Measurements from ENCODE around the gene UTP18.
"Not testable (repeated sequence)": the region's sequence is repeated elsewhere in the genome, so short reads cannot be mapped to it uniquely, and the experiment has no call there.

DNA sequence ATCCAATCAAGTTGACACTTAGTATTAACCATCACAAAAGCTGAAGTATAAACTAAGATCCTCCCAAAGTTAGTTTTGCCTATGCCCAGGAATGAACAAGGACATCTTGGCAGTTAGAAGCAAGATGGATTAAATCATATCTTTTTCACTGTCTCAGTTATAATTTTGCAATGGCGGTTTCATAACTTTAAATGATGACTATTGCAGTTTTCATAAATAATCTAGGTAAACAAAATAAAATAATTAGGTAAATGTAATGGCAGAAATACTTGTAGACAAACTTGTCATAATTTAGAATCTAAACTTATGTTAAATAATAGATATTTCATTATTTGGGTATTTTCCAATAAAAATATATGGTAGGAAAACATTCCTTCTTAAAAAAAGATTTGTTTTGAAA, 51.7 kb downstream of the UTP18 start:
- TF ChIP-seq ZNF138 (CRISPR knock-in tag; conservative IDR thresholded peaks at IDR 0.05); JUN (CRISPR knock-in tag; IDR thresholded peaks at IDR 0.05); CBFB (CRISPR knock-in tag; IDR thresholded peaks at IDR 0.05; ENCODE audit: low read depth); TCF7 (CRISPR knock-in tag; IDR thresholded peaks at IDR 0.05; ENCODE audit: low read depth); GABPB1 (CRISPR knock-in tag; IDR thresholded peaks at IDR 0.05): not testable (repeated sequence)
- TF ChIP-seq, protein P1, sequence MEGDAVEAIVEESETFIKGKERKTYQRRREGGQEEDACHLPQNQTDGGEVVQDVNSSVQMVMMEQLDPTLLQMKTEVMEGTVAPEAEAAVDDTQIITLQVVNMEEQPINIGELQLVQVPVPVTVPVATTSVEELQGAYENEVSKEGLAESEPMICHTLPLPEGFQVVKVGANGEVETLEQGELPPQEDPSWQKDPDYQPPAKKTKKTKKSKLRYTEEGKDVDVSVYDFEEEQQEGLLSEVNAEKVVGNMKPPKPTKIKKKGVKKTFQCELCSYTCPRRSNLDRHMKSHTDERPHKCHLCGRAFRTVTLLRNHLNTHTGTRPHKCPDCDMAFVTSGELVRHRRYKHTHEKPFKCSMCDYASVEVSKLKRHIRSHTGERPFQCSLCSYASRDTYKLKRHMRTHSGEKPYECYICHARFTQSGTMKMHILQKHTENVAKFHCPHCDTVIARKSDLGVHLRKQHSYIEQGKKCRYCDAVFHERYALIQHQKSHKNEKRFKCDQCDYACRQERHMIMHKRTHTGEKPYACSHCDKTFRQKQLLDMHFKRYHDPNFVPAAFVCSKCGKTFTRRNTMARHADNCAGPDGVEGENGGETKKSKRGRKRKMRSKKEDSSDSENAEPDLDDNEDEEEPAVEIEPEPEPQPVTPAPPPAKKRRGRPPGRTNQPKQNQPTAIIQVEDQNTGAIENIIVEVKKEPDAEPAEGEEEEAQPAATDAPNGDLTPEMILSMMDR (IDR thresholded peaks at IDR 0.05) = not testable (repeated sequence)
- TF ChIP-seq, protein P2, sequence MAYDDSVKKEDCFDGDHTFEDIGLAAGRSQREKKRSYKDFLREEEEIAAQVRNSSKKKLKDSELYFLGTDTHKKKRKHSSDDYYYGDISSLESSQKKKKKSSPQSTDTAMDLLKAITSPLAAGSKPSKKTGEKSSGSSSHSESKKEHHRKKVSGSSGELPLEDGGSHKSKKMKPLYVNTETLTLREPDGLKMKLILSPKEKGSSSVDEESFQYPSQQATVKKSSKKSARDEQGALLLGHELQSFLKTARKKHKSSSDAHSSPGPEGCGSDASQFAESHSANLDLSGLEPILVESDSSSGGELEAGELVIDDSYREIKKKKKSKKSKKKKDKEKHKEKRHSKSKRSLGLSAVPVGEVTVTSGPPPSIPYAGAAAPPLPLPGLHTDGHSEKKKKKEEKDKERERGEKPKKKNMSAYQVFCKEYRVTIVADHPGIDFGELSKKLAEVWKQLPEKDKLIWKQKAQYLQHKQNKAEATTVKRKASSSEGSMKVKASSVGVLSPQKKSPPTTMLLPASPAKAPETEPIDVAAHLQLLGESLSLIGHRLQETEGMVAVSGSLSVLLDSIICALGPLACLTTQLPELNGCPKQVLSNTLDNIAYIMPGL (CRISPR knock-in tag; IDR thresholded peaks at IDR 0.05) = not testable (repeated sequence)
- TF ChIP-seq, protein P3, sequence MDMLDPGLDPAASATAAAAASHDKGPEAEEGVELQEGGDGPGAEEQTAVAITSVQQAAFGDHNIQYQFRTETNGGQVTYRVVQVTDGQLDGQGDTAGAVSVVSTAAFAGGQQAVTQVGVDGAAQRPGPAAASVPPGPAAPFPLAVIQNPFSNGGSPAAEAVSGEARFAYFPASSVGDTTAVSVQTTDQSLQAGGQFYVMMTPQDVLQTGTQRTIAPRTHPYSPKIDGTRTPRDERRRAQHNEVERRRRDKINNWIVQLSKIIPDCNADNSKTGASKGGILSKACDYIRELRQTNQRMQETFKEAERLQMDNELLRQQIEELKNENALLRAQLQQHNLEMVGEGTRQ (CRISPR knock-in tag; IDR thresholded peaks at IDR 0.05) = not testable (repeated sequence)
